GM18526 (cell line): ENCODE results near the gene TSSC4.

Experiments
- POLR2A ChIP-seq: IDR thresholded peaks from 3 replicates; pipeline ENCODE4 v1.6.1; 2011; ENCODE audit not compliant: insufficient read length; ENCODE audit errors: extremely low read depth

The TSSC4 gene

GRCh38 chr11:2448661-2449547 lies 48.4 kb downstream of the TSSC4 start:
- TF ChIP-seq POLR2A = no peak

GRCh38 chr11:2449548-2450320 lies 49.2 kb downstream of the TSSC4 start:
- no peak for TF ChIP-seq POLR2A

- no peak for TF ChIP-seq POLR2A
Measured at GRCh38 chr11:2450321-2451041, 49.9 kb downstream of the TSSC4 start.

- no peak for TF ChIP-seq POLR2A
Measured at GRCh38 chr11:2451336-2451735, 50.8 kb downstream of the TSSC4 start.

GRCh38 chr11:2451916-2452315 lies 51.4 kb downstream of the TSSC4 start:
- no peak for TF ChIP-seq POLR2A

GRCh38 chr11:2452321-2453012 lies 51.9 kb downstream of the TSSC4 start:
- TF ChIP-seq POLR2A = no peak

- TF ChIP-seq POLR2A = no peak
Measured at GRCh38 chr11:2453436-2453835, 52.9 kb downstream of the TSSC4 start.
